HG03378 (cell line): ENCODE data around the gene ACLY.
"Not testable (repeated sequence)": the region's sequence is repeated elsewhere in the genome, so short reads cannot be mapped to it uniquely, and the experiment has no call there.

Experiments
- ATAC-seq: cut with Tn5 transposase; IDR thresholded peaks from one replicate; pipeline ENCODE4 v1.9.1; 2021; ENCODE audit warnings: mild to moderate bottlenecking, moderate library complexity; ENCODE audit not compliant: unreplicated experiment

Gene ACLY

GRCh38 chr17:41835800-41836549 lies 82.8 kb downstream of the ACLY start, which contains the start of gene NT5C3B:
TSS of gene NT5C3B (minus strand) at chr17:41836232. CDS start at chr17:41836193, 39 bp downstream.
- ATAC-seq, result no peak

DNA sequence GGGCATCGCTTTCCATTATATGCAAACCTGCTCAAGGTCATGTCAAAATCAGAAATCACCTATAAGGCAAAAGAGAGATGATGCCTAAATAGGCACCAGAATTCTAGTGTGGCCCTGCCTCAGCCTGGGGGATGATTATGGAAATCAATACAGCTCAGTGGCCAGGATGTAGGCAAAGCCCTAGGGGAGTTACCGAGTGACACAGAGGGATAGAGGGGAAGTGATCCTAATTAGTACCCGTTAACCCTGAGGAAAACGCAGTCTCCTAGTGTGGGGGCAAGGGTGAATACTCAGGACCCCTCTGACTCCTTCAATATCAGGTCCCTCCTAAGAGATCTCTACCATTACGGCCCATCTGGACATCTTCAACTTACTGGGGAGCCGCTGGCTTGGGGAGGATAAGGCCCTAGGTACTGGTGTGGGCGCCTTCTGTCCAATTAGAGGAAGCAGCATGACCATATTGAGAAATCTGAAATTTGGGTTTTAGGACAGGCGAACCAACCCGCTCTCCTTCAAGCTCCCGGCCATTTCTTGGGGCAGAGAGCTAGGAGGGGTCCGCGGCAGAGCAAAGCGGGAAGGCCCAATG lies 83.4 kb downstream of the ACLY start:
- ATAC-seq, result no peak

DNA sequence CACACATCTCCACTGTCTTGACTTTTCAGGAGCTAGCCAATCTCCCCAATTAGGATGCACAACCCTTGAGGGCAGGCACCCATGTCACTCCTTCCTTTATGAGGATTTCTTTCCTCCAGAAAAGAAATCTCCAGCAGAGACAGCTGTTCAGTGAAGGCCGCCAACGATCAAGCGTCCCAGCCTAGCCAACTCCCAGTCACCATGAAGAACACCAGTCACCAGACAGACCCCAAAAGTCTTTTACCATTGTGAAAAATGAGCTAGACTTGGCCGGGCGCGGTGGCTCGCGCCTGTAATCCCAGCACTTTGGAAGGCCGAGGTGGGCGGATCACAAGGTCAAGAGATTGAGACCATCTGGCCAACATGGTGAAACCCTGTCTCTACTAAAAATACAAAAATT lies 88.8 kb downstream of the ACLY start:
- not testable (repeated sequence) for ATAC-seq

DNA sequence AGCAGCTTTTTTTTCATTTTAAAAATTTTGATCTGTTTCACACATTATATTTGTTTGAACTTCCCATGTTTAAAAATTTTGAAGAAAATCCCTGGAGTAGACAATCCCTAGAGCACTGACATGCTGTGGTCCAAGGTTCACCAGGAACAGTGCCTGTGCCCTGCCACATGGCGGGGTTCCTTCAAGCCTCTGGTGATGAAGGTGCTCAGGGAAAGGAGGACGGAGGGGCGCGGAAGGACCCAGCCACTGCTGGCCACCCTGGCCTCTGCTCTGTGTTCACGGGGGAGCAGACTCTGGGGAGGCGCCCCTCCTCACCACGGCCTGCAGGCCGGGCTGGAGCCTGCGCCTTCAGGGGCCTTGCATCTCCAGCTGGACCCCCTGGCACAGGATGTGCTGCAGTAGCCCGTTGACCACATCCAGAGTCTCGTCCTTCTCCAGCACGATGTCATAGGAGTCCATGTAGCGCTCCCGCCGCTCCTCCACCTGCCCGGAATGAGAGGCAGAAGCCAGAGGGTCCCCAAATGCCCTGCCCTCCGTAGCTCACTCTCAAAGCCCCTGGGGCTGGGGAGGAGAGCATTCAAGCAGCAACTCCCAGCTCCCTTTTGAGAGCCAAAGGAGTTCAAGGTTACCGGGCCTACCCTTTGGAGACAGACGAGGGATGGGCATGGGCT lies 93.4 kb downstream of the ACLY start:
- ATAC-seq, result no peak

DNA sequence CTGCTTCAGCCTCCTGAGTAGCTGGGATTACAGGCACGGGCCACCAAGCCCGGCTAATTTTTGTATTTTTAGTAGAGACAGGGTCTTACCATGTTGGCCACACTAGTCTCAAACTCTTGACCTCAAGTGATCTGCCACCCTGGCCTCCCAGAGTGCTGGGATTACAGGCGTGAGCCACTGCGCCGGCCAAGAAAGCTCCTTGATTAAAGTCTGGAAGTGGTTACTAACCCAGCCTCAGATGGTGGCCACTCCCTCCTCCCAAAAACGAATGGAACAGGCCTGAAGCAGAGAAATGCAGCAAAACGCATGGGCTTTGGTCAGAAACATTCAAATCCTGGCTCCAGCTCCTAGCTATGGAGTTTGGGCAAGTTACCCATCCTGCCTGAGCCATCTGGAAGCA lies 94.7 kb downstream of the ACLY start:
- ATAC-seq, result no peak

- ATAC-seq, result no peak
Observed at GRCh38 chr17:41823580-41823979, 95.2 kb downstream of the ACLY start.

DNA sequence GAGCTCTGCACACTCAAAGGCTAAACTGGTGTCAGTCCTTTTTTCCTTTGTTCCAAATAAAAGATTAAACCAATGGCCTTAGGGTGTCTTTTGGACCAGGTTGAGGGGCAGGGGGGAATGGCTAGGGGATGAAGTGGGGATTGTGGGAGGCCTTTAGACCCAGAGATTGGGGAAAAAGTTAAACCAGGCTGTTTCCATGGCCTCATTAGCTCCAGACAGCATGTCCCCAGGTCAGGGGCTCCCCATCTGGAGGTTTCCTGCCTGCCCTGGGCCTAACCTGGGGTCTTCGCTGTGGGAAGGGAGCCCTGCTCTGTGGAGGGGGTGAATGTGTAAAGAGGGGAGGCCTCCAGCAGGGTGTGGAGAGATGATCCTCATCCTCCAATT lies 95.6 kb downstream of the ACLY start:
- no peak for ATAC-seq

GRCh38 chr17:41822216-41823140 lies 96.3 kb downstream of the ACLY start:
- no peak for ATAC-seq

- ATAC-seq, result no peak
Observed at GRCh38 chr17:41821776-41822175, 97.0 kb downstream of the ACLY start.

GRCh38 chr17:41818024-41818423 lies 100.7 kb downstream of the ACLY start:
- ATAC-seq, result no peak
